ENCODE measurements around the gene ANO8. TPM values are rescaled to one million over a fixed set of nuclear protein-coding genes. Genes with fewer than 3 reads are reported as not detected.

ANO8 gene, protein sequence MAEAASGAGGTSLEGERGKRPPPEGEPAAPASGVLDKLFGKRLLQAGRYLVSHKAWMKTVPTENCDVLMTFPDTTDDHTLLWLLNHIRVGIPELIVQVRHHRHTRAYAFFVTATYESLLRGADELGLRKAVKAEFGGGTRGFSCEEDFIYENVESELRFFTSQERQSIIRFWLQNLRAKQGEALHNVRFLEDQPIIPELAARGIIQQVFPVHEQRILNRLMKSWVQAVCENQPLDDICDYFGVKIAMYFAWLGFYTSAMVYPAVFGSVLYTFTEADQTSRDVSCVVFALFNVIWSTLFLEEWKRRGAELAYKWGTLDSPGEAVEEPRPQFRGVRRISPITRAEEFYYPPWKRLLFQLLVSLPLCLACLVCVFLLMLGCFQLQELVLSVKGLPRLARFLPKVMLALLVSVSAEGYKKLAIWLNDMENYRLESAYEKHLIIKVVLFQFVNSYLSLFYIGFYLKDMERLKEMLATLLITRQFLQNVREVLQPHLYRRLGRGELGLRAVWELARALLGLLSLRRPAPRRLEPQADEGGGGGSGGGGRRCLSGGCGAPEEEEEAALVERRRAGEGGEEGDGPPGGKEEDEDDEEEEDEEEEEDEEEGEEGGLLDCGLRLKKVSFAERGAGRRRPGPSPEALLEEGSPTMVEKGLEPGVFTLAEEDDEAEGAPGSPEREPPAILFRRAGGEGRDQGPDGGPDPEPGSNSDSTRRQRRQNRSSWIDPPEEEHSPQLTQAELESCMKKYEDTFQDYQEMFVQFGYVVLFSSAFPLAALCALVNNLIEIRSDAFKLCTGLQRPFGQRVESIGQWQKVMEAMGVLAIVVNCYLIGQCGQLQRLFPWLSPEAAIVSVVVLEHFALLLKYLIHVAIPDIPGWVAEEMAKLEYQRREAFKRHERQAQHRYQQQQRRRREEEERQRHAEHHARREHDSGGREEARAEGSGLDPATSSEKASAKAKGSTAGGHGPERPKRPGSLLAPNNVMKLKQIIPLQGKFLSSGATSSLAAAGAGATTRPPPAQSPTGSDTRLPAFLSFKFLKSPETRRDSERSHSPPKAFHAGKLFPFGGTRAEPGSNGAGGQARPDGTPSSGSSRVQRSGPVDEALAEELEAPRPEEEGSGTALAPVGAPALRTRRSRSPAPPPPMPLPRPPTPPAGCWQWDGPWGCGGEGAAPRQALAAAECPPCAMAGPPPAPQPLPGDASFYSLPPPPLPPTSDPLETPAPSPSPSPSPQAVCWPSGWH
- total RNA-seq, result 9.2 and 10.1 TPM in 2 replicates

DNA sequence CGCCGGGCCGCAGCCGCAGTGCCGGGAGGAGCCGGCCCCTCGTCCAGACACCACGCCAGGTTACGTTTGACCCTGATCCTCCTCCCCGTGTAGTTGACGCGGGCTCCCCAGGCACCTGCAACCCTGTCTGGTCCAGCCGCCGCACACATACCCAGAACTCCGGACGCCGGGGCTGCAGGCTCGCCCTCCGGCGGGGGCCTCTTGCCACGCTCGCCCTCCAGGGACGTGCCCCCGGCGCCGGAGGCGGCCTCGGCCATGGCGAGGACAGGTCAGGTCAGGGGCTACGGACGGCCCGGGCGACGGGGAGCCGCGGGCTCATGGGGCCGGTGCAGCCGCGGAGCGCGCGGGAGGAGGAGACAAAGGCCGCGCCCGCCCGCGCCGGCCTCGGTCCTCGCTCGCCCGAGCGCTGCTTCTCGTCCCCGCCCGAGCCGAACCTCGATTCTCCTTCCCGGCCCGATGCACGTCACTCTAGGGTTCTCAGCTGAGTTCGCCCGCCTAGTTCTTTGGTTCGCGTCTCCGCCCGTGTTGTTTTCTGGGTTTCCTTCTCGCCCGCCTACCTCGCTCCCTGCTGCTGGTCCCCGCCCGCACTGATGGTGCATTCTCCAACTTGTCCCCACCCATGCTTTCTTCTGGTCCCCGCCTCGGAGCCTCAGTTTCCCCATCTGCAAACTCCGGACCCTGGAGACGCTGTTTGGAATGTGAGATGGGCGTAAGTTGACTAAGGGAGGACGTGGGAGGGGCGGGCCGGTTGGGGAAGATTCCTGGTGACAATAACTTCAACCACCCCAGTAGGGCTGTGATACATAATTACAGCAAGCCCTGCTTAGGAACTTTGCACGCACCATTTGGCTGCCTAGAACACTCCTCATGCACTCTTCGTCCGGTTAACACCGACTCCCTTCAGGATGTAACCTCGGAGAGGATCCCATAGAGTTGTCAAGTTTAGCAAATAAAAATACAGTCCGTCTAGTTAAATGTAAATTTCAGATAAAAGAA is at the start of gene ANO8:
Gene ANO8 (minus strand): TSS at position 442 of the 996 bp plus-strand sequence. CDS start 185 bp downstream, at position 257.

DNA sequence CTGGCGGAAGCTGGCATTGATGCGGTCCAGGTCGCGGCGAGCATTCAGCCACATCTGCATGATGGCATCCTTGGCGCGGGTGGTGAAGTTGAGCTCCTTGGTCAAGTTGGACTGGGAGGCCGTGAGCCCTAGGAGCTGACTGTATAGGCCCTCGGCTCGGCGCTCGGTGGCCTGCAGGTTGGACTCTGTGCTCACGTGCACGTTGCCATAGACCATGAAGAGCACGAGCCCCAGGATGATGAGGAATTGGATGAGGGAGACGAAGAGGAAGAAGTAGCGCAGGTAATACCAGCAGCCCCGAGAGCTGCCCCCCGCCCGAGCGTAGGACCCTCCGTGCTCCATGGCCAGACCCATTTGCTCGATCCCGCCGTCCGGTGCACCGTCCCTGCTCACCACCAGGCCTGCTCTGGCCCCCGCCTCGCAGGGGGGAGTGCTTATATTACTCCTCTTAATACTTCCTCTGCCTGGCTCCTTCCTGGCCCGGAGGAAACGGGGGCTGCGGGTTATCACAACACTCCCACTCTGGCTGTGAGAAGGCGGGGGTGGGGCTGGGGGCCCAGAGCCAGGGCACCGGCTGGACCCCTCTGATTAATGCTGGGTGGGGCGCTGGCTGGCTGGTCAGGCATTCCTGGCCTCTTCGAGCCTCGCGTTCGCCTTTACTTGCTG is 42.4 kb upstream of the ANO8 start, which contains the start of gene PLVAP:
Gene PLVAP (minus strand): TSS at position 408 of the 666 bp plus-strand sequence. CDS start 54 bp downstream, at position 354.

DNA sequence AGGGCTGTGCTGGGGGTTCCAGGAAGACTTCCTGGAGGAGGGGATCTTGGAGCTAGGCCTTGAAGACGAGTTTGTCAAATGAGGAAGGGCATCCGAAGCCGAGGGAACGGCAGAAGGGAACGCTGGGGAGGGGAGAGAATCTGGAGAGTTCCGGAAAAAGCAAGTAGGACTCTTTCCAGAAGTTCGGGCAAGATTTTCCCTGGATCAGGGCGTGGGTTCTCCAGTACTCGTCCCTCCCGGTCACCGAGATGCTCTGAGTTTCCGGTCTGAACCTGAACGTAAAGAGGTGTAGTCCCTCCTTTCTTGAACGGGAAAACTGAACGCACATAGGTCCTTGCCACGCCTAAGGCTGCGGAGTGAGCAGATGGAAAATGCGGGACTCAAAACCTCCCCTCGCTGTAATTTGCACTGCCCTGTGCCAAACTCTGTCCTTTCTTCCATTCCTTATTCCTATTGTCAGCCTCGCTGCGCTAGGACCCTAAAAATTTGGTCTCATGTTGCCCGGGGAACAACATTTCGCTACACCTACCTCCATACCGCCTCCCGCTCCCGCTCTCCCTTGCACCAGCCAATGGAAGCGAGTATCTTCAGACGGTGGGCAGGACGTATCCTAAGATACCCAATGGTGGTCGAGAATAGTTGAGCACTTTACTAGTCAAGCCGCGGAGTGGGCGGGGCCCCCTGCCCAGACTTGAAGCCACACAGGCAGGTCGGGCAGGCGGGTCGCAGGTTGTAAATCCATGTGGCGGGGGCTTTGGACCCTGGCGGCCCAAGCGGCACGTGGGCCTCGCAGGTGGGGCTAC is 2.4 kb upstream of the ANO8 start, which contains the start of gene GTPBP3:
Gene GTPBP3 (plus strand): TSS at position 682 of the 803 bp plus-strand sequence. CDS start 59 bp downstream, at position 741.

DNA sequence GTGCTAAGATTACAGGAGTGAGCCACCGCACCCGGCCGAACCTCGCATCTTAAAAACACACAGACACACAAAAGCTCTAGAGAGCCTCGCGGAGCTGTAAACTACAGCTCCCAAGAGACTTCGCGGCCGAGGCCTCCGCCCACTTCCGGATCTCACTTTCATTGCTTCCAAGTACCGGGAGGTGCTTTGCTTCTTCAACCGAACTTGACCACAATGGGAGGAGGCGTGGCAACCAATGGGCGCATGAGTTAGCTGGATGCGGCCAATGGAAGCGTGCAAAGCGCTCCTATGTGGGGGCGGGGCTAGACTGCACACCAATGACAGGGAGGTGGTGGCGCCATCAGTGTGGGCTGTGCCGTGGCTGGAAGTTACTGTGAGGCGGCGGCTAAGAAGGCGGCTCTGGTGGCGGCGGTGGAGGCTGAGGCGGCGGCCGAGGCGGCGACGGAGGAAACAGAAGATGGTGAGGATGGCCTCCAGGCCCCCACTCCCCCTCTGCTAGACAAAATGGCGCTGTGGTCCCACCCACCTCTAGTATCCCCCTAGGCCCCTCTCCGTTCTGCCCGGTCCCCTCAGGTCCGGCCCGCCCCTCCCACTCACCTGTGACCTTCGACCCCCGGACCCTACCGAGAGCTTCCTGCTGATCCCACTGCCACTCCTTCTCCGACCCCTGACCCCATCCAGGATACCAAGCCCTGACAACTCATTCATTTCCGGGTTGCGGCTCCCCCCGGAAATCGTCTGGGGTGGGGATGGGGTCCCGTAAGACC is 25.3 kb downstream of the ANO8 start, which contains the start of gene DDA1:
Gene DDA1 (plus strand): TSS at position 366 of the 767 bp plus-strand sequence. CDS start 92 bp downstream, at position 458.

DNA sequence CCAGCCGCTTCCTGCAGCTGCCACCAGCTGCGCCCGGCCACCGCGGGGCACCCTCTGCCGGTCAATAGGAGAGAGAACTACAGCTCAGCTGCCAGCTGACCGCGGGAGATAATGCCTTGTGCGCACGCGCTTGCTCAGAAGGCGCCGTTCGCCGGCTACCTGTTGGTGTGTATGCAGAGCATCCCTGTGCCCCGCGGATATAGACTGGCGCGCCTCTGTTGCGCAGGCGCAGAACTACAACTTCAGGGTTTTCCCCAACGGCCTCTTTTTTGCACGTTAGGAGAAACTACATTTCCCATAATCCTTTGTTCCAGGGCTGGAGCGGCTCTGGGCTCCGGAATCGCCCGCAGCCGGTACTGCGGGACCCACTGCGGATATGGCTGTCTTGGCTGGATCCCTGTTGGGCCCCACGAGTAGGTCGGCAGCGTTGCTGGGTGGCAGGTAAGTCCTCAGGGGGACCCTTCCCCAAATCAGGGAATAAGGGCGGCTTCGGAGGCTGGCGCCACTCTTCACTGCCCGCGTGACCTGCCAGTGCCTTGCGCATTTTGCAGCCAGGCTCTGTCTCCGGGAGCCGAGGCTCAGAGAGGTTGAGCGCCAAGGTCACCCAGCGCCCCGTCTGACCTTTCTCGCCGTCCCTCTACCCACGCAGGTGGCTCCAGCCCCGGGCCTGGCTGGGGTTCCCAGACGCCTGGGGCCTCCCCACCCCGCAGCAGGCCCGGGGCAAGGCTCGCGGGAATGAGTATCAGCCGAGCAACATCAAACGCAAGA is 29.0 kb downstream of the ANO8 start, which contains the start of gene MRPL34:
Gene MRPL34 (plus strand): TSS at position 356 of the 768 bp plus-strand sequence. CDS start 21 bp downstream, at position 377.

DNA sequence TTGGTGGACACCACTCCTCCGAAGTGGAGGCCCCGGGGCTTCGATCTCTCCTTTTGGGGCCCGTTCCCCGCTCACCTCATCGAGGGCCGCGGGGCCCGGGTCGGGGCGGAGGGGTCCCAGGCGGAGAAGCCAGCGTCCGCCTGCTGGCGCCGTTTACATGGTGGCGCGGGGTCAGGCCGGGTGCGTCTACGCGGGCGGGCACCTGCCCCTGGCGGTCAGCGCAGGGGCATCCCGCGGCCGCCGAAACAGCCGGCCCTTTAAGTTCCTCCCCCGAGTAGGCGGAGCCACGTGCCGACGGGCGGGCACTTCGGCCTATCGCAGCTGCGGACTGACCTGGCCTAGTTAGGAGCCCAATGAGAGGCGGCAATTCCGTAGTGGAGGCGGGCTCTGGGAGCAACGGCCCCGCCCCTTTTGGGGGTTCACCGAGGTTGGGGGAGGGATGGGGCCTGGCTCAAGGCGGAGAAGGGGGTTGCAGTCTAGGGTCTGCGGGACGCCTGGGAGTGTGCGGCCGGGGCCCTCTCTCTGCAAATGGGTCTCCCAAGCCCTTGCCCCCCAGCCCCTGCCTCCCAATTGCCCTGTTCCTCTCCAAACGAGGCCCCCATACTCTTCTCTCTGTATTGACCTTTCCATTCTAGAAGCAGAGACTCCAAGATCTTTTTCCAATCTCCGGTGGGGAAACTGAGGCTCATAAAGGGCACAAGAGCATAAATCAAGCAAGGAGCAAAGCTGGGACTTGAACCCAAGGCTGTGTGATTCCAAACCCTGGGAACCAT is 31.3 kb downstream of the ANO8 start, which contains the start of gene ABHD8:
Gene ABHD8 (minus strand): TSS at position 259 of the 773 bp plus-strand sequence. CDS start 1,809 bp downstream, outside the sequence.

DNA sequence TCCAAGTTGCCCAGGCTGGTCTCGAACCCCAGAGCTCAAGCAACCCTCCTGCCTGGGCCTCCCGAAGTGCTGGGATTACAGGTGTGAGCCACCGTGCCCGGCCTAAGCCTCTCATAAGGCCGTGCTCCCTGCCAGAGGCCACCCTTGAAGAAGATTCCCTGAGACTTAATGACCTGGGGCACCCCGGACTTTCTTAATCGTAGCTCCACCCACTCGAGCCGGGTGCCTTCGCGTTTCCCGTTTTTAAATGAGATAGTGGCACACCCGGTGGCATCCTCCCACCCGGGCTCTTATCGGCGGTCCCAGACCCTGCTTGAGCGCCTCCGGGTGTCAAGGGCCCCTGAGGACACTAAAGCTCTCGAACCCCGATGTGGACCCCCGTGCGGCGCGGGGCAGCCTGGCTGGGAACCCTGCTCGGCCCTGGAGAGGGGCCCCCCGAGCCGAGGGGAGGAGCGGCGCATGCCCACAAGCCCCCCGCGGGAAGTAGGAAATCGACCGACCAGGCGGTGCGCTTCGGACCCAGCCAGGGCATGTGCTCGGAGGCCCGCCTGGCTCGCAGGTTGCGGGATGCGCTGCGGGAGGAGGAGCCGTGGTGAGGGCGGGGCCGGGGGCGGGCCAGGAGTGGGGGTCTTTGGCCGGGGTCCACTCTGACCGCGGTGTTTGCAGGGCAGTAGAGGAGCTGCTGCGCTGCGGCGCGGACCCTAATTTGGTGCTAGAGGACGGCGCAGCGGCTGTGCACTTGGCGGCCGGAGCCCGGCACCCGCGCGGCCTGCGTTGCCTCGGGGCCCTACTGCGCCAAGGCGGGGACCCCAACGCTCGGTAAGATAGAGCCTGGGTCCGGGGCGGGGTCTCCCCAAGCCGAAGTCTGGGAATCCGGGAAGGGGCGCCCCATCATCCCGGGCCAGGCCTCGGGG is 53.0 kb downstream of the ANO8 start, which contains the start of gene ANKLE1:
Gene ANKLE1 (plus strand): TSS at position 511 of the 914 bp plus-strand sequence. CDS start 20 bp downstream, at position 531.

Other genes starting within 250 kb of the ANO8 start
- gene USE1, start 119.5 kb downstream of the ANO8 start, total RNA-seq, result 18.2 and 20.9 TPM in 2 replicates
- 2.9 and 4.9 TPM in 2 replicates for gene OCEL1, start 108.6 kb downstream of the ANO8 start, total RNA-seq
- 42.7 and 48.3 TPM in 2 replicates for gene NR2F6, start 88.9 kb downstream of the ANO8 start, total RNA-seq
- gene USHBP1, start 70.1 kb downstream of the ANO8 start, total RNA-seq, result not detected in 2 replicates
- 58.9 and 79.5 TPM in 2 replicates for gene BABAM1, start 67.4 kb downstream of the ANO8 start, total RNA-seq
- 0.65 TPM in 1 of 2 replicates, not detected in the other for gene ANKLE1, start 53.0 kb downstream of the ANO8 start, total RNA-seq
- gene ABHD8, start 31.4 kb downstream of the ANO8 start, total RNA-seq, result 16.7 and 18.2 TPM in 2 replicates
- gene MRPL34, start 29.0 kb downstream of the ANO8 start, total RNA-seq, result 34.6 and 38.3 TPM in 2 replicates
- 10.9 and 21.6 TPM in 2 replicates for gene DDA1, start 25.3 kb downstream of the ANO8 start, total RNA-seq
- 13.6 and 14.9 TPM in 2 replicates for gene GTPBP3, start 2.7 kb upstream of the ANO8 start, total RNA-seq
- under 0.01 TPM in 1 of 2 replicates, not detected in the other for gene PLVAP, start 42.5 kb upstream of the ANO8 start, total RNA-seq
- gene CCDC194, start 59.3 kb upstream of the ANO8 start, total RNA-seq, result 0.49 TPM in 1 of 2 replicates, not detected in the other
- gene BST2, start 70.8 kb upstream of the ANO8 start, total RNA-seq, result 15.1 and 31.6 TPM in 2 replicates
- gene MVB12A, start 85.2 kb upstream of the ANO8 start, total RNA-seq, result 57.9 and 68.2 TPM in 2 replicates
- gene TMEM221, start 113.8 kb upstream of the ANO8 start, total RNA-seq, result 0.12 TPM in 1 of 2 replicates, not detected in the other
- not detected in 2 replicates for gene NXNL1, start 126.1 kb upstream of the ANO8 start, total RNA-seq
- gene SLC27A1, start 135.7 kb upstream of the ANO8 start, total RNA-seq, result 71.6 and 87.1 TPM in 2 replicates
- gene PGLS, start 176.8 kb upstream of the ANO8 start, total RNA-seq, result 72.2 and 74.3 TPM in 2 replicates
- gene COLGALT1, start 220.8 kb upstream of the ANO8 start, total RNA-seq, result 91.4 and 113 TPM in 2 replicates

All from hair follicle dermal papilla cell (primary cell).